OCI-LY1 (cell line): ENCODE measurements around the gene GMFB.
A peak's percentile ranks its signal among the peaks of the same experiment; 100 is the strongest.

Experiments
- H2AFZ ChIP-seq: fragments of 200-600 bp; sonication (generic), shearing (Covaris generic); 2 replicates; pipeline ENCODE4 v1.6.0; 2014; ENCODE audit warnings: antibody characterized with exemption, mild to moderate bottlenecking, low read length
- H3F3A ChIP-seq: fragments of 200-600 bp; sonication (generic), shearing (Covaris generic); 2 replicates; pipeline ENCODE4 v1.6.0; 2014; ENCODE audit warnings: mild to moderate bottlenecking, antibody characterized with exemption, low read length, moderate library complexity; ENCODE audit not compliant: insufficient read depth
- H3K27ac ChIP-seq: fragments of 200-600 bp; sonication (generic); 2 replicates; pipeline ENCODE4 v1.5.1; 2014; ENCODE audit warnings: low read length, mixed run types, mild to moderate bottlenecking, low read depth; ENCODE audit not compliant: poor library complexity, severe bottlenecking
- H3K27me3 ChIP-seq: fragments of 200-600 bp; sonication (generic); 2 replicates; pipeline ENCODE4 v1.6.0; 2014; ENCODE audit warnings: antibody characterized with exemption, mild to moderate bottlenecking, low read length, moderate library complexity; ENCODE audit not compliant: insufficient read depth
- H3K36me3 ChIP-seq: fragments of 200-600 bp; sonication (generic); 2 replicates; pipeline ENCODE4 v1.6.1; 2014; ENCODE audit warnings: mild to moderate bottlenecking, antibody characterized with exemption, low read length, moderate library complexity, mixed read lengths; ENCODE audit not compliant: insufficient read depth
- H3K4me1 ChIP-seq: fragments of 200-600 bp; sonication (generic); 2 replicates; pipeline ENCODE4 v1.5.1; 2014; ENCODE audit warnings: mild to moderate bottlenecking, low read length, moderate library complexity; ENCODE audit not compliant: insufficient read depth, severe bottlenecking
- H3K4me2 ChIP-seq: fragments of 200-600 bp; sonication (generic), shearing (Covaris generic); 2 replicates; pipeline ENCODE4 v1.6.1; 2014; ENCODE audit warnings: low read length
- H3K4me3 ChIP-seq: fragments of 200-600 bp; sonication (generic); 2 replicates; pipeline ENCODE4 v1.5.1; 2014; ENCODE audit warnings: low read length, low read depth, mild to moderate bottlenecking, mixed read lengths; ENCODE audit not compliant: poor library complexity, severe bottlenecking
- H3K79me2 ChIP-seq: fragments of 200-600 bp; shearing (Covaris generic); 2 replicates; pipeline ENCODE4 v1.6.1; 2016; ENCODE audit warnings: mixed run types, low read length, mixed read lengths; ENCODE audit not compliant: insufficient read depth
- H3K9ac ChIP-seq: fragments of 200-600 bp; sonication (generic), shearing (Covaris generic); 2 replicates; pipeline ENCODE4 v1.6.1; 2014; ENCODE audit warnings: mild to moderate bottlenecking, low read length, mixed read lengths
- H3K9me2 ChIP-seq: fragments of 200-600 bp; sonication (generic), shearing (Covaris generic); 2 replicates; pipeline ENCODE4 v1.6.1; 2014; ENCODE audit warnings: low read depth, mild to moderate bottlenecking, low read length, mixed read lengths
- H3K9me3 ChIP-seq: fragments of 200-600 bp; shearing (Covaris generic); 2 replicates; pipeline ENCODE4 v1.6.1; 2014; ENCODE audit warnings: low read length, mixed read lengths
- H4K20me1 ChIP-seq: fragments of 200-600 bp; sonication (generic), shearing (Covaris generic); 2 replicates; pipeline ENCODE4 v1.6.0; 2016; ENCODE audit warnings: mild to moderate bottlenecking, low read length; ENCODE audit not compliant: insufficient read depth
- CTCF ChIP-seq: fragments of 200-600 bp; sonication (generic), shearing (Covaris generic); IDR thresholded peaks from 2 replicates; pipeline ENCODE4 v1.5.1; 2017; ENCODE audit warnings: mild to moderate bottlenecking, antibody characterized with exemption, low read length, moderate library complexity, mixed read lengths
- EZH2 ChIP-seq: fragments of 200-600 bp; sonication (generic), shearing (Covaris generic); IDR thresholded peaks from 2 replicates; pipeline ENCODE4 v1.8.0; 2017; ENCODE audit warnings: borderline replicate concordance, mixed run types, mild to moderate bottlenecking, antibody characterized with exemption, low read length, moderate library complexity, mixed read lengths

The GMFB gene

GRCh38 chr14:54486685-54487084, 2.1 kb downstream of the GMFB start:
- no peaks in the 10 kb centered on the region for H3K9me2 ChIP-seq
- H3K9ac ChIP-seq: no peak overlapping the region
- TF ChIP-seq EZH2 (no peak), CTCF (no peak)
- H3K36me3 ChIP-seq: peaks cover 16% of the 10 kb centered on the region
- H3K4me1 ChIP-seq: peaks cover 38% of the 10 kb centered on the region
- no peaks in the 10 kb centered on the region for H3K9me3 ChIP-seq
- H3K79me2 ChIP-seq: peaks cover 44% of the 10 kb centered on the region
- peak overlapping the region; percentile 20; the same call in 1 of the 2 replicates for H3K4me2 ChIP-seq
- no peaks in the 10 kb centered on the region for H4K20me1 ChIP-seq
- no peaks in the 10 kb centered on the region for H3K27me3 ChIP-seq
- peaks cover 5% of the 10 kb centered on the region; the same call in 1 of the 2 replicates for H3F3A ChIP-seq
- H3K27ac ChIP-seq: peak overlapping the region; percentile 7
- no peak overlapping the region for H3K4me3 ChIP-seq
- H2AFZ ChIP-seq: no peak overlapping the region

- H3K4me1 ChIP-seq: peaks cover 31% of the 10 kb centered on the region
- H3K9me2 ChIP-seq: no peaks in the 10 kb centered on the region
- H3K27ac ChIP-seq: peak overlapping the region; percentile 65
- no peaks in the 10 kb centered on the region for H3K9me3 ChIP-seq
- H3K36me3 ChIP-seq: peaks cover 20% of the 10 kb centered on the region
- H3F3A ChIP-seq: peaks cover 5% of the 10 kb centered on the region; the same call in 1 of the 2 replicates
- H3K27me3 ChIP-seq: no peaks in the 10 kb centered on the region
- H3K9ac ChIP-seq: peak overlapping the region; percentile 45
- H4K20me1 ChIP-seq: no peaks in the 10 kb centered on the region
- peaks cover 44% of the 10 kb centered on the region for H3K79me2 ChIP-seq
- H3K4me2 ChIP-seq: peak overlapping the region; percentile 50
- no peak overlapping the region for H2AFZ ChIP-seq
- peak overlapping the region; percentile 30 for H3K4me3 ChIP-seq
- no peak for TF ChIP-seq CTCF
- no peak for TF ChIP-seq EZH2
Measured at GRCh38 chr14:54483846-54484245, 4.9 kb downstream of the GMFB start.

- H3K79me2 ChIP-seq: peaks cover 40% of the 10 kb centered on the region
Measured at GRCh38 chr14:54483073-54483745, 5.6 kb downstream of the GMFB start.

More at GRCh38 chr14:54483073-54483745, 5.6 kb downstream of the GMFB start:
- H3K27me3 ChIP-seq: no peaks in the 10 kb centered on the region
- H4K20me1 ChIP-seq: no peaks in the 10 kb centered on the region
- H3K27ac ChIP-seq: peak overlapping the region; percentile 65
- H3F3A ChIP-seq: peaks cover 5% of the 10 kb centered on the region; the same call in 1 of the 2 replicates
- H3K9me2 ChIP-seq: no peaks in the 10 kb centered on the region
- H3K36me3 ChIP-seq: peaks cover 27% of the 10 kb centered on the region
- no peak overlapping the region for H2AFZ ChIP-seq
- peak overlapping the region; percentile 50 for H3K4me2 ChIP-seq
- H3K4me3 ChIP-seq: peak overlapping the region; percentile 30
- peak overlapping the region; percentile 45; the same call in 1 of the 2 replicates for H3K9ac ChIP-seq
- TF ChIP-seq CTCF (no peak), EZH2 (no peak)
- peaks cover 31% of the 10 kb centered on the region for H3K4me1 ChIP-seq
- no peaks in the 10 kb centered on the region for H3K9me3 ChIP-seq
